ENCODE results near the gene CINP. TPM values are rescaled to one million over a fixed set of nuclear protein-coding genes. Genes with fewer than 3 reads are reported as not detected.
"Not testable (repeated sequence)": the region's sequence is repeated elsewhere in the genome, so short reads cannot be mapped to it uniquely, and the experiment has no call there.

CINP gene
- total and polyA plus RNA-seq, 2 of the 8 experiments (the other 6 are each of a cell fraction or from before 2014, with no cell fraction given) = 47.8 to 51.6 TPM

GRCh38 chr14:102329381-102329780 is 33.3 kb downstream of the CINP start:
- H2BK120ac ChIP-seq (replicated peaks; ENCODE audit: low read depth, low read length); H4K5ac ChIP-seq (ENCODE audit: insufficient read length, low read depth, low read length); H3K27ac ChIP-seq (ENCODE audit: low read depth, low read length); H3K9me3 ChIP-seq (ENCODE audit: insufficient read depth in 2 of 2, low read depth in 1 of 2, low read length in 1 of 2); FAIRE-seq; H4K20me1 ChIP-seq (replicated peaks in 1 of 2; ENCODE audit: control insufficient read depth in 1 of 2, insufficient read depth in 2 of 2, low read length in 2 of 2); H3K4ac ChIP-seq (replicated peaks; ENCODE audit: insufficient read length, low read depth, low read length); H4K8ac ChIP-seq (ENCODE audit: extremely low read depth, insufficient read depth, low read length); H3K79me2 ChIP-seq (ENCODE audit: control insufficient read depth in 1 of 2, insufficient read depth in 2 of 2, low read length in 2 of 2); H3K14ac ChIP-seq (ENCODE audit: insufficient read length); H3K18ac ChIP-seq (ENCODE audit: extremely low read depth, low read length); H2AK5ac ChIP-seq (ENCODE audit: low read depth, low read length); DNase-seq (ENCODE audit: low read depth in 1 of 2, low spot score in 2 of 2); H3K4me3 ChIP-seq (ENCODE audit: extremely low read depth in 1 of 4, insufficient read depth in 2 of 4, low read depth in 3 of 4, low read length in 4 of 4); H3K56ac ChIP-seq (replicated peaks; ENCODE audit: insufficient read length, low read depth, low read length); H3K4me2 ChIP-seq (ENCODE audit: insufficient read depth in 1 of 2, low read depth in 2 of 2, low read length in 2 of 2); H3K79me1 ChIP-seq (ENCODE audit: low read depth, low read length); H3K4me1 ChIP-seq (replicated peaks in 1 of 4; ENCODE audit: control insufficient read depth in 3 of 4, insufficient read depth in 4 of 4, low read length in 3 of 4); H2BK5ac ChIP-seq (ENCODE audit: low read depth, low read length); H2BK12ac ChIP-seq (ENCODE audit: low read depth, low read length); H3K9ac ChIP-seq (replicated peaks in 1 of 4; ENCODE audit: extremely low read depth in 1 of 4, low read depth in 3 of 4, low read length in 3 of 4); H2BK15ac ChIP-seq (ENCODE audit: low read length); H2BK20ac ChIP-seq (ENCODE audit: low read length); H3K23ac ChIP-seq (ENCODE audit: insufficient read length); H4K91ac ChIP-seq (replicated peaks; ENCODE audit: insufficient read length, low read length); H3K27me3 ChIP-seq (replicated peaks in 1 of 4; ENCODE audit: control insufficient read depth in 3 of 4, extremely low read depth in 1 of 4, insufficient read depth in 3 of 4, low read length in 3 of 4); H2AFZ ChIP-seq (ENCODE audit: low read length); H3K23me2 ChIP-seq (ENCODE audit: low read depth, low read length): not testable (repeated sequence)
- ChIA-PET CTCF (ENCODE audit: partially characterized antibody) (interaction anchor here (0.6 to 1.4 kb wide), 3 partner anchors 109 to 195 kb away, joined by 3 read pairs; no protein-coding TSS in a partner anchor), POLR2A (ENCODE audit: partially characterized antibody) (interaction anchor here (1.2 kb wide), 1 partner anchor 10 kb away, joined by 3 read pairs; no protein-coding TSS in a partner anchor)
- WGBS, 2 experiments (ENCODE audit: extremely low coverage in 1 of 2, insufficient coverage in 1 of 2, insufficient read length in 1 of 2, insufficient replicate concordance in 2 of 2, low coverage in 1 of 2, low lambda C conversion rate in 2 of 2, missing lambda C conversion rate in 1 of 2) = 93% methylated on average over 6 of the region's 6 CpGs; no CpG with 5 or more reads in 1 of the 2 experiments
- H3K36me3 ChIP-seq (ENCODE audit: control insufficient read depth in 2 of 4, insufficient read depth in 4 of 4, low read length in 3 of 4) = peaks cover 2 to 12% (median 3%) of the 10 kb centered on the region in 4 experiments; a peak in 5 of 8 replicates
